HFF-Myc (cell line): ENCODE measurements around the gene PARD3B.

Source experiments
- DNase-seq: peaks from one replicate; pipeline ENCODE4 v3.0.0-alpha.2; 2011; ENCODE audit warnings: low read depth; ENCODE audit errors: extremely low read depth
- H3K4me3 ChIP-seq: replicated peaks from 2 replicates; pipeline ENCODE4 v1.5.1; 2011; ENCODE audit warnings: low read depth, mild to moderate bottlenecking, control low read depth, low read length
- CTCF ChIP-seq: IDR thresholded peaks from 2 replicates; pipeline ENCODE4 v1.5.1; 2012; ENCODE audit warnings: mild to moderate bottlenecking, low read depth, low read length, control low read depth; ENCODE audit errors: missing control alignments

Gene PARD3B

GRCh38 chr2:204880928-204881327 lies 335.7 kb downstream of the PARD3B start:
- H3K4me3 ChIP-seq = no peak overlapping the region
- TF ChIP-seq CTCF = no peak
- no peak for DNase-seq

GRCh38 chr2:204881655-204882054 lies 336.4 kb downstream of the PARD3B start:
- H3K4me3 ChIP-seq = no peak overlapping the region
- TF ChIP-seq CTCF = no peak
- DNase-seq = no peak

- H3K4me3 ChIP-seq = no peak overlapping the region
- DNase-seq = no peak
- TF ChIP-seq CTCF = no peak
These were observed 340.5 kb downstream of the PARD3B start for GRCh38 chr2:204885747-204886146.

- TF ChIP-seq CTCF = no peak
- DNase-seq = no peak
- H3K4me3 ChIP-seq = no peak overlapping the region
These were observed 341.4 kb downstream of the PARD3B start for GRCh38 chr2:204886713-204887112.

- no peak for TF ChIP-seq CTCF
- H3K4me3 ChIP-seq = no peak overlapping the region
- peak; percentile 22 for DNase-seq
These were observed 342.9 kb downstream of the PARD3B start for GRCh38 chr2:204888222-204888621.

GRCh38 chr2:204890680-204891079 lies 345.4 kb downstream of the PARD3B start:
- no peak overlapping the region for H3K4me3 ChIP-seq
- TF ChIP-seq CTCF = no peak
- DNase-seq = no peak

- H3K4me3 ChIP-seq = no peak overlapping the region
- DNase-seq = no peak
- TF ChIP-seq CTCF = no peak
These were observed 346.5 kb downstream of the PARD3B start for GRCh38 chr2:204891739-204892138.
